ENCODE results near the gene BSX.

- TF ChIP-seq POLR2A (IDR thresholded peaks at IDR 0.05; ENCODE audit: low read depth, low read length) (no peak), EZH2 (IDR thresholded peaks at IDR 0.05; ENCODE audit: borderline replicate concordance, low read depth, low read length, severe bottlenecking) (no peak), CTCF (IDR thresholded peaks at IDR 0.05; ENCODE audit: extremely low read depth in 1 of 2, insufficient read depth in 1 of 2, low read depth in 1 of 2, low read length in 2 of 2) (no peak), POLR2AphosphoS5 (IDR thresholded peaks at IDR 0.05; ENCODE audit: insufficient read depth, low read depth, low read length) (no peak)
These were observed 13.9 kb upstream of the BSX start for GRCh38 chr11:122995526-122995925.

All from endothelial cell of umbilical vein (primary cell).